Kidney capillary endothelial cell (primary cell): Measurements from ENCODE around the gene PPTC7.
"Not testable (repeated sequence)": the region's sequence is repeated elsewhere in the genome, so short reads cannot be mapped to it uniquely, and the experiment has no call there.

ENCODE experiments used
- DNase-seq: peaks from one replicate; pipeline ENCODE4 v3.0.0-alpha.2; 2018; ENCODE audit warnings: low spot score

The PPTC7 gene

DNA sequence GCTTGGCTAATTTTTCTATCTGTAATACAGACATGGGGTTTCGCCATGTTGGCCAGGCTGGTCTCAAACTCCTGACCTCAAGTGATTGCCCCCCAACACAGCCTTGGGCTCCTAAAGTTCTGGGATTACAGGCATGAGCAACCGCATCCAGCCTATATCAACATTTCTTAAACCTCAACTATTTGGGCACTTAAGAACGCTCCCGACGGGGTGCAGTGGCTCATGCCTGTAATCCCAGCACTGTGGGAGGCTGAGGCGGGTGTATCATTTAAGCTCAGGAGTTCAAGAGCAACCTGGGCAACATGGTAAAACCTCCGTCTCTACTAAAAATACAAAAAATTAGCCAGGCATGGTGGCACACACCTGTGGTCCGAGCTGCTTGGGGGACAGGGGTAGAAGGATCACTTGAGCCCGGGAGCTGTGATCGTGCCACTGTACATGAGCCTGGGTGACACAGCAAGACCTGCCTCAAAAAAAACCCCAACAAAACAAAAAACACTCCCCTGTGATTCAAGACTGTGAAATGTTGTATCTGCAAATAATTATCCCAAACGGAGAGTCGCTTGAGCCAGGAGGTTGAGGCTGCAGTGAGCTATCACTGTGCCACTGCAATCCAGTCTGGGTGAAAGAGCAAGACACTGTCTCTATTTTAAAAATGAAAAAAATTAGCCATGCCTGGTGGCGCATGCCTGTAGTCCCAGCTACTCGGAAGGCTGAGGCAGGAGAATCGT lies 21.5 kb downstream of the PPTC7 start:
- DNase-seq = no peak

DNA sequence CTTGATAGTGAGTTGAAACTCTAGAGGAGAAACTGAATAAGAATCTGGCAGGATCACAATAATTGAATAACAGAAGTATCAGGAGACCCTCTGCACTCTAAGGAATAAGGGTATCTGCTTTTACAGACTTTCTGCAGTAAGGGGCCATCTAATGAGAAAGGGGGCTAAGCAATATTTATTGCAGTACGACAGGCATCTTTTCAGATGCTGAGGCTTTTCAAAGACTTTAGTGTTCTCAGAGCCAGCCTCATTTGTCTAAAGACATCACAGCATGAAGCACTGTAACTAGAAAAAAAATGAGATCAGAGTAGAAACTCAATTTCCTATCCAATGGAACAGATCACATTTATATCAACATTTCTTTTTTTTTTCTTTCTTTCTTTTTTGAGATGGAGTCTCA lies 22.2 kb downstream of the PPTC7 start:
- DNase-seq = no peak

DNA sequence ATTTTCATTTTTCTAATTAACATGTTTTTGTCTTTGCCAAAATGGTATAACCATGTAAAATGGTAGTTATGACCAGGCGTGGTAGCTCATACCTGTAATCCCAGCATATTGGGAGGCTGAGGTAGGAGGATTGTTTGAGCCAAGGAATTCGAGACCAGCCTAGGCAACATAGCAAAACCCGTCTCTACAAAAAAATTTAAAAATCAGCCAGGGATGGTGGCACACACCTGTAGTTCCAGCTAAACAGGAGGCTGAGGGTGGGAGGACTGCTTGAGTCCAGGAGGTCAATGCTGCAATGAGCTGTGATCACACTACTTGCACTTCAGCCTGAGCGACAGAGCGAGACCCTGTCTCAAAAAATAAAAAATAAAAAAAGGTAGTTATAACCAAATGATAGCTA lies 23.1 kb downstream of the PPTC7 start:
- DNase-seq = no peak

DNA sequence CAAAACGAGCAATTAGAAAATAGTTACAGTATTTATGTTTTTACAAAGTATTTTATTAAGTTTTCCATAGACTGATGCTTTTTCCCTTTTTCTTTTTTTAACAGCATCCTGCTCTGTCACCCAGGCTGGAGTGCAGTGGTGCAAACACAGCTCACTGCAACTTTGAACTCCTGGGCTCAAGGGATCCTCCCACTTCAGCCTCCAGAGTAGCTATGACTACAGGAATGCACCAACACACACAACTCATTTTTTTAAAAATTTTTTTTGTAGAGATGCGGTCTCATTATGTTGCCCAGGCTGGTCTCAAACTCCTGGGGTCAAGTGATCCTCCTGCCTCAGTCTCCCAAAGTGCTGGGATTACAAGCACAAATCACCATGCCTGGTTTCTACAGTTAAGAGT lies 24.2 kb downstream of the PPTC7 start:
- not testable (repeated sequence) for DNase-seq

DNA sequence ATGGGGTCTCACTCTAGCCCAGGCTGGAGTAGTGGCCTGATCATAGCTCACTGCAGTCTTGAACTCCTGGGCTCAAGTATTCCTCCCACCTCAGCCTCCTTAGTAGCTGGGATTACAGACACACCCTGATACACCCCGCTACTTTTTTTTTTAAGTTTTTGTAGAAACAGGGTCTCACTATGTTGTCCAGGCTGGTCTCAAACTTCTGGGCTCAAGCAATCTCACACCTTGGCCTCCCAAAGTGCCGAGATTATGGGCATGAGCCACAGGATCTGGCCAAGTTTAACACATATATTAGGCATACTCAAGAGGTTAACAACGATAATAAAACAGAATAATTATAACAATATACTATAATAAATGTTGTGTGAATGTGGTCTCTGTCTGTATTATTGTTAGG lies 25.8 kb downstream of the PPTC7 start:
- DNase-seq = no peak

DNA sequence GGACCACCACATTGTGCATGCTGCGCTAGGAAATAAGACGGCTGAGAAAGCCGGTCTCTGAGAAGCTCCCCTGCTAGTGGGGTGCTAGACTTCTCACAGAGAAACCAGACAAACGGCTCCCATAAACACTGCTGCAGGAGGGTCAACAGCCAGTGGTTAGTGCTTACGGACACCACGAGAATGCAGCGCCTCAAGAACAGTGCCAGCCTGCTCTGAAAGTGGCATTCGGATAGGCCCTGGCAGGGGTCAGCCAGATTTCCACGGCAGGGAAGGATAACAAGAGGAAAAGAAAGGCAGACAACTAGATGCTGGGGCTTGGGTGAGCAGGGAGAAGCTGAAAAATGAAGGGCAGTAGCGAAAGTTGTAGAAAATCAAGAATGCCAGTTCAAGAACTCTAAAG lies 26.4 kb downstream of the PPTC7 start:
- DNase-seq = no peak

DNA sequence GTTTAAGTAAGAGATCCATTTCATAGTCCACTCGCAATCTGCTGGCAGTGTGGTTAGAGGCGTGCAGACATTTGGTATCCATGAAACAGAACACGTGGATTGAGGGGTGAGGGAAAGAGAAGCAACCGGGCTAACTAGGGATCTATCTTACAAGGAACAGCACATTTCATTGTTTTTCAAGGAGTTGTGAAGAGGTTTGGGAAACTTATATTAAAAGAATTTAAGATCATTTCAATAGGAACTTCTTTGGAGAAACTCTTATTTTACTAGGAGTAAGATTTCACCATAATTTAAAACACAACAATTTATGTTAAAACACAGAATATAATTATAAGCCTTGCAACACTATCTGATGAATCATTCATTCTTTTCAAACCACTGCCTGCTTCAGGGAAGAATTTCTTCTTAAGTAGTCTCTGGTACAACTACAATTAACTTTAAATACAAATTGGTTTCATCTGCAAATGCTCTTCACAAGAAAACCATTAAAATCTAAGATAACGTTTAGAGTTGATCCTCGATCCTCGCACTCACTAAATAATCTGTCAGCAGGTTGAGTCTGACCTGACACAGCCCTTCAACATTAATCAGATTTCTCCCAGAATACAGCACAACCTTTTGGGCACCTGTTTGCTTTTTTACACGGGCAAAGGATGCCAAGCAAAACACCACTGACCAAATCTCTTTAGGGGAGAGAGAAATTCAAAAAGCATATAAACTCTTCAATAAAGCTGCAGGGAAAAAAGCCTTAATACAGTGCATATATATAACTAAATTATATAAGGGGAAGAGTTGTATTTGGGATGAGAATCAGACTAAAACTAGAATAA lies 27.3 kb downstream of the PPTC7 start:
- no peak for DNase-seq

DNA sequence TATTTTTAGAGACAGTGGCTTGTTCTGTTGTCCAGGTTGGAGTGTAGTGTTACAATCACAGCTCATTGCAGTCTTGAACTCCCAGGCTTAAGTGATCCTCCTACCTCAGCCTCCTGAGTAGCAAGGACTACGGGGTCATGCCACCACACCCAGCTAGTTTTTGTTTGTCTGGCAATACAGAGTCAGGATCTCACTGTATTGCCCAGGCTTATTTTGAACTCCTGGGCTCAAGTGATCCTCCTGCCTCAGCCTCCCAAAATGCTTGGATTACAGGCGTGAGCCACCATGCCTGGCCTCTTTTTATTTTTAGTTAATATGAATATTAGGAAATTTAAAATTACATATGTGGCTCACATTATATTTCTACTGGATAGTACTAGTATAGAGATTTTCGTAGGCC lies 28.9 kb downstream of the PPTC7 start:
- no peak for DNase-seq

DNA sequence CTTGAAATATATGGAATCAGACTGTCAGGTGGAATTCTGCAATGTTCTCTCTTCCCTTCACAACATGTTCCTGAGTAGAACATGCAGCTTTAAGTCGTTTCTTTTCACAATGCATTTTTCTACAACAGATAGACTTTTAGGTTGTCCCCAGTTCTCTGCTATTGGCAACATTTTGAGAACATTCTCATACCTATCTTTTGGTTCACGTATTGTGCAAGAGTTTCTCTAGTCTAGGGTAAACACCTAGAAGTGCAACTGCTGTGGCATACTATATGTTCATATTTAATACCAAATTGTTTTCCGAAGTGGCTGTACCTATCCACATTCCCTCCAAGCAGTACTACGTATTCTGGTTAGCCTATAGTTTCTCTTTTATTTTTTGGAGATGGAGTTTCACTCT lies 32.1 kb downstream of the PPTC7 start:
- DNase-seq = no peak

DNA sequence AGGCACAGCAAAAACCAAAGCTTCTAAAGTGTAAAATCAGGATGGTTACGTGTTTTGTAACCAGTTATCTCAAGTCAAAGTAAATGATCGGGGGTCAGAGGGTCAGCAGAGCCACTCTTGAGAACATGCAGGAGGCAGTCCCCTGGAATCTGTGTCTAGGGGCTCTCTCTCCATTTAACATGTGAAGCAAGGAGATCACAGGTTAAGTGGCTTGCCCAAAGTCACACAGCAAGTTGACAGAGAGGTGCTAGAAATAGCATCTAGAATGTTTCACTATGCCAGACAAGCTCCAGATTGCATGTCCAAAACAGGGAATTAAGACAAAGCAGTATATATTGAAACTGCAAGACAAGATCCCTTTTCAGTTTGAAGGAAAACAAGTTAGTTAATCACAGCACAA lies 33.4 kb downstream of the PPTC7 start:
- no peak for DNase-seq

DNA sequence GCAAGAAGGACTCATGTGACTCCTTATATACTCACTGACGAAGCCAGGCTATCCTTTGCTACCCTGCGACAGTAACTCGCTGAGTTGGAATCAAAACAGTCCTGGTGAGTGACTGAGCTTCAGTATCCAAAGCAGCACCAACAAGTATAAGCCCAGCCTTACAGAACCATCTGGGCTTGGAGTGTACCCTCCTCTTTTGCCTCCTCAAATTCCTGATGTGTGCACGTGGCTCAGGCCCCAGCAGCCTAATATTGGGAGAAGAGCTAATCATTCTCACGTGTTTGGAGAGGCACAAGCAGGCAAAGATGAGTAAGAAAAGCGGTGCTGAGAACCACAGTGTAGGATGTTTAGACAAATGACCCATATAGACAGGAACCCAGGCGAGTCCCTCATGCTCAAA lies 34.4 kb downstream of the PPTC7 start:
- DNase-seq = no peak

DNA sequence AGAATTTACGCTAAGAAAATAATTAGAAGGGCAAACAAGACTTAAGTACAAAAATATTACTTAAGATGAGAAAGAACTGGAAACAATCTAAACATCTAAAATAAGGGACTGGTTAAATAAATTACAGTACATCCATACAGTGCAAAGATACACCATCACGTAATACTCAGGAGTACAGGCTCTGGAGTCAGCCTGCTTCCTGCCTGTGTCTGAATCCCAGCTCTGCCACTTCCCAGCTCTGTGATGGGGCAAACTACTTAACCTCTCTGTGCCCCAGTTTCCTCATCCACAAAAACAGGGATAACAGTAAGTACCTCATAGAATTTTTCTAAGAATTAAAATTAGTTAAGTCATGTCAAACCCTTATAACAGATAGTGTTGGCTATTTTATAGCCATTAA lies 36.0 kb downstream of the PPTC7 start:
- DNase-seq = no peak

DNA sequence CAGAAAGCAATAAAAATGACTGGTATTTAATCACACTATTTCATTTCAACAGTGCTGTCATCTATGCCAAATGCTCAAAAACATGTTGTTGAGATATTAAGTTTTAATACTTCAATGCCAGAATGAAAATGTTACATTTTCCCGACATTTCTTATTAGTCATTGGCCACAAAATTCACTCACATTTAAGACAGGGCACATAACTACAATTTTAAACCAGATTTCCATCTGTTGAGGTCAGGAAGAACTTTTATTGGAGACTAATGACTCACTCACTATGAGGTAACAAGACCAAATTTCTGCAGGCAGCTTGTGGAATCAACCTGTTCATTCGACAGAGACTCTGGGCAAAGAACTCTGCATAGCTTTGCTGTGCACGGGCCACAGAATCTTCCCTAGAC lies 36.8 kb downstream of the PPTC7 start:
- DNase-seq = peak; percentile 52

DNA sequence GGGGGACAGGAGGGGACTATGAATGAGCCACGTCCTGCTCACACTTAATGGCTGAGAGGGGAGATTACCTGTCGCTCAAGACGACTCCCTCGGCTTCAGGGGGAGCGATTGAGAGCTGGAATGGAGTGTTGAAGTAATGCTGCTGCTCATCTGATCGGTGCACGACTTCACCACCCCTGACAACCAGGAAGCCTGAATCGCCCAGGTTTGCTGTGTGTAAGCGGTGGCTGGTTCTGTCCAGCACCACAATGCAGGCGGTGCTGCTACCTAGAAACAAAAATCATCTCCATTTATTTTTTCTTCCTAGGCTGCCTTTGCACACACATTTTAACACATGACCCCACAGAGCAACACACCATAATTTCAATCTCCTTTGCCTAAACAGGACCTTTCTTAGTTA lies 37.3 kb downstream of the PPTC7 start:
- DNase-seq = no peak

DNA sequence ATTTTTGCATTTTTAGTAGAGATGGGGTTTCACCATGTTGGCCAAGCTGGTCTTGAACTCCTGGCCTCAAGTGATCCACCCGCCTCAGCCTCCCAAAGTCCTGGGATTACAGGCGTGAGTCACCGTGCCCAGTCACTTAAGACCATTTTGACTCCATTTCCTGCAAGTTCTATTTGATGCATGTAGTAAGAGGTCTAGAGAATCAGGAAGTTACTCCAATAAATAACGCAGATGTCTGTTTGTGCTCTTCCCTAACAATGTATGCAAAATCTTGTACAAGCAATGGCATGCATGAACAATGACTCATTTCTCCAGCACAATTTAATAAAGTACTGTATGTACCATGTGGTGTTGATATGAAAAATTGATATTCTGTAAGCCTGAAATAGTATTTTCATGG lies 37.9 kb downstream of the PPTC7 start:
- peak; percentile 97 for DNase-seq

DNA sequence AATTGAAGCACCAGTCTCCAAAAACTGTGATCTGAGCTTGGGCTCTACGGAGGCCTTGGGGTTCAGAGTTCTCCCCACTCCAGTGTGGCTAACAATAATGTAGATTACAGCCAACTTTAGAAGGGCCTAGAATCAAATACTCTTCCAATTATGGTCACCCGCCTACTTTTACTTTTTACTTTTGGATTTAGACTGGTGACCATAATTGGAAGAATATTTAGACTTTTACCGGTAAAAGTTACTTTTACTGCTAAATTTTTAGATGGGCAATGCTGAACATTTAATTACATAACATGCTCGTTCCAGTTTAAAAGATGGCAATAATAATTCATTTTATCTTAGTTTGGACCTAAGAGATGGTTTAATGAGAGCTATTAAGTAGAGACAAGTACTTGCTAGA lies 39.2 kb downstream of the PPTC7 start:
- no peak for DNase-seq

DNA sequence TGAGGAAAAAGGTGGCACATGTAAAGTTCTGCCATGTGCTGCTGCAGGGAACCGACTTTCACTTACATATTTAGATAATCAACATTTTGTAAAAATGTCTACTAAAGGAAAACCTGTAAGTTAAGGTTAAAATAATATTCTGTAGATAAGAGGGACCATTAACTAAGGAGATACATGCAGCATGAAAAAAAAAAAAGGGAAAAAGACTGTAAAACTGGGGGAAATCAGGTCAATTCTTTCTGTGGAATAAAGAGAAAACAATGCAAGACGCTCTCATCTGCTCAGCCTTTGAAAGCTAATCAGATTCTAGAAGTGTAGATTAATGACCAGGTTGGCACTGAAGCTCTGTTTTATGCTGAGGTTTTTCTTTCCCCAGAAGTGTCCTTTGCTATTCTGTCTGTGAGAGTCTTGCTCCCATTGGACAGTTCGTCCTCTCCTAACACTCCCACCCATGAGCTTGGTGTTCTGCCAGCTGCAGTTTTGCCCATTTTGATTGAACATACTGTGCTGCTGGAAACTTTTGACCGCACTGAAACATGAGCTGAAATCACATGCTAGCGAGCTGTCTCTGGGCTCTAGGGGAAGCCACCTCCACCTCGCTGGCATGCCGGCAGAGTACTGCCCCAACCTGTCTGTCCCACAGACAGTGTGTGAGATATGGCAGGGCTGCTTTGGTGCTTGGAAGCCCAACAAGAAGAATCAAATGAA lies 39.7 kb downstream of the PPTC7 start:
- DNase-seq = no peak

DNA sequence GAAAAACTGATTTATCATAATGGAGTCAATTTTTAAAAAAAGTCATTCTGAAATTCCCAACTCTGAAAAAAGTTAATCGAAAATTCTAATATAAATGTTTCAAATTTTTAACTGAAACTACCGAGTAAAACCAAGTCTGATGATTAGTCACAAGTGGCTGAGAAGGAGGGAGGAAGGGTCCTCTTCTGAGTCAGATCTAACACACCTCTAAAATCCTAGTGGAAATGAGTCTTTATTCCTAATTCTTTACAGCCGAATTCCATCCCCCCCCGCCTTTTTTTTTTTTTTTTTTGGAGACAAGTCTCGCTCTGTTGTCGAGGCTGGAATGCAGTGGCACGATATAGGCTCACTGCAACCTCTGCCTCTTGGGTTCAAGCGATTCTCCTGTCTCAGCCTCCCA lies 43.1 kb downstream of the PPTC7 start:
- no peak for DNase-seq

DNA sequence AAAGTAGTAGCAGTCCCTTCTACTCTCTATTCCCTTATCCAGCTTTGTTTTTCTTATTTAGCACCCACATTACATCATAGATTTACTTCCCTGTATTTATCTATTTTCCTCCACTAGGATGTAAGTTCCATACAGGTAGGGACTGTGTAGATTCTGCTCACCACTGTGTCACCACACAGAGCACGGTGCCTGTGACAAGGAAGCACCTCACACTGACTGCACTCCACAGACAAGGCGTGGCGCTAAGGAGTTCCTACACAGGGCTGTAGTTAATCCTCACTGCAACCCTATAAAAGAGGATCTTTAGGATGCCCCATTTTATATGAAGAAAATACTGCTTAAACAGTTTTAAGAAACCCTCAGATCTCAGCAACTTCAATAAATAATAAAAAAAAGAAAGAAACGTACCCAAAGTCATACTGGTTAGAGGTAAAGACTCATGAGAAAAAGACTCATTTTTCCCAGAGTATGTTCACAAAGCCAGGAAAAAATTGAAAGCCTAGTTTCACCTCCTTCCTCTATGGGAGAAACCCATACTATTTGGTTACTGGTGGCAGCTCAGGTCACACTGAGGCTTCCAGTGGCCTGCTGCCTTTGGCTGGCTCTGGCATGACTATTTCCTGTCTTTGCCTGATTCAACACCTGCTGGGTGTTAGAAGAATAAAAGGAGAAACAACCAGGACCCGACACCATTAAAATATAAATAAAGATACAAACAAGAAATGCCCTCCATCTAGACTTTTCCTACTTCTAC lies 44.1 kb downstream of the PPTC7 start:
- no peak for DNase-seq

DNA sequence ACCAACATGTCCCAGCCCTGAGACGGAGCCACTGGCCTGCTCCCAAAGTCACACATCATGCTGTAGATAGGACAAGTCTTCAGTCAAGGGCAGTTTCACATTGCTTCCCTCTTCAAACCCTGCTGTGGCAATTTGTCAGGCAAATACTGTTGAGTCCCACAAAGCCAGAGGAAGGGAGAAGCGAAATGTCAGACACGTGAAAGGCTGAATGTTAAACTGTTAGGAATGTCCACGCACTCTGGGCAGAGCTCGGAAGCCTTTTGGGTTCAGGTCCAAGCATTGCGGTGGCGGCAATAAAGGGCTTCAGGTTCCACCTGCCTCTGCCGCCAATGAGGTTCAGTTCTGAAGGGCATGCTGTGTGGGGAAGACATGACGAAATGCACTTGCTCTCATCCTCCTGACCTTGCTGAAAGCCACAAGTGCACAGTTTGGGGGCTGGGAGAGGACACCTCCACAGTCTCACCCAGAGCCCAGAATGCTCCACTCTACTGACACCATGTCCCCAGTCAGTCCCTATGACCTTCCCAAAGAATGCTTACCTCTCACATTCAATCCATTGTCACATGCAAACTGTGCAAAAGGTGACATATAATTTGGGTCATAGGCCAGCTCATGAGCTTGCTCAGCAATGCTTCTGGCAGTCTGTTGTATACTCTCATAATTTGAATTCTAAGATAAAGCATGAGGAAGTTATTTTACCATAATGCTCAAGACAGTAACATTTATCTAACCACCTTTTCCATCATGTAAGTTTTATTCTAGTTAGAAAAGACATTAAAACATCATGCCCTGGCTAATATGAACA lies 45.3 kb downstream of the PPTC7 start:
- no peak for DNase-seq

DNA sequence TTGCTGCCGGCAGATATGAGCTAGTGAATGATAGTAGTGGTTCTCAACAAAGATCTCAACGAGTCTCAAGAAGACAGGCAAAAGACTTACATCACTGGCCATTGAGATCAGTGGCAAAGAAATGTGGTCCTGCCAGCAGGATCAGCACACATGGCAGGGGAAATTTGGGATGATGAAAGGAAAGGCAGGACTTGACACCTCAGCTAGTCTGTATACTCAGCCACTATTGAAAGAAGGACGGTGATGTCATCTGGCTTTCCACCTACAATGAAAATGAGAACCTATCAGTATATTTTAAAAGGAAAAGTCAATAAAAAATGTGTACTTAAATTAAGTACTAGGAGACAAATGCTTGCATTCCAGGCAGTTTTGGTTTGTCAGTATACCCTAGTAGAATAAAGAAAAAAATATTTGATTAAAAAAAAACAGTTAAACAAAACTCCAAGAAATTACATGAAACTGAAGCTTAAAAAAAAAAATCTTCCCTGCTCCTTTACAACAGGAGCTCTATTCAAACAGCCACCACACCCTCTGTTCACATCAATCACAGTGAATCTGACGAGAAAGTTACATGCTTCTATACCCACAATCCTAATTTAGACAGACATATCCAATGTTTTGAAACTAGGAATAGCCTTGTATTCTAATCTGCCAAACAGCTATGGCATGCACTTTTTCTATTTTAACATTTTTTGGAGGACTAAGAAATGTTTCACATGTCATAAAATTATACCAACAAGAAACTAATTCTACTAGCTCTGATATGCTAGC lies 46.1 kb downstream of the PPTC7 start:
- DNase-seq = no peak
